ENCODE measurements around the gene TNNT2. TPM values are rescaled to one million over a fixed set of nuclear protein-coding genes. Genes with fewer than 3 reads are reported as not detected.

Gene TNNT2
- total RNA-seq, 2 experiments from 2014 or later, result not detected

DNA sequence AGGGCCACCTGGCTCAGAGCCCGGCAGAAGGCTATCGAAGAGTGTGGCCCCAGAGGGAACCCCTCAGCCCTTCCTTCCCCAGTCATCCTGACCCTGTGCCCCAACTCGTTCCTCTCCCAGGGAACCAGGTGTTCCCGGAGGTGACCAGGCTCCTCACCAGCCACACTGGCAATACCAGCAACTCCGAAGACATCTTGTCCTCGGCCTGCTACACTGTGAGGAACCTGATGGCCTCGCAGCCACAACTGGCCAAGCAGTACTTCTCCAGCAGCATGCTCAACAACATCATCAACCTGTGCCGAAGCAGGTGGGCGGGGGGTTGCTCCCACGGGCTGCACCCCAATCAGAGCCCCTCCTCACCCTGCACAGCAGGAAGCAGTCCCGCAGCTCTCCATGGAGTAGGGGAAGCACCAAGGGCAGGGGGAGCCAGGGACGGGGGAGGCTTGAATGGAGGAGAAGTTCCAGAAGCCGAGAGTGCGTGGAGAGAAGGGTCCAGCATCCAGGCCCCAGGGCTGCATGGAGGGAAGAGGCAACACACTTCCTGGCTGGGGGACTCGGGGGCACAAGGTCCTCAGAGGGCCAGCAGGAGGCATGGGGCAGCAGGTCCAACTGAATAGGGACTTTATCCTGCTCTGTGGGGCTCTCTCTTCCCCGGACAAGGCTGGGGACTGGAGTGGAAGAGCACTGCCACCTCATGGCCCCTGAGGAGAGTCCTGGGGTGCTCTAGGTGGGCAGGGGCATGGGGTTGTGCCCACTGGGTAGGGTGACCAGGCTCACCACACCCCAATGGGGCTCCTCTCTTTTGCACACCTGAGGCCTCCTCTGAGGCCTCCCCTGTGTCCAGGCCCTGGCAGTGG lies 52.4 kb downstream of the TNNT2 start:
- no peak overlapping the region for H3K4me3 Mint-ChIP-seq
- H3K4me1 Mint-ChIP-seq (ENCODE audit: low read depth), result no peaks in the 10 kb centered on the region
- no peak overlapping the region for H3K27ac Mint-ChIP-seq
- H3K9me3 Mint-ChIP-seq, result no peaks in the 10 kb centered on the region
- no peaks in the 10 kb centered on the region for H3K27me3 Mint-ChIP-seq
- H3K36me3 Mint-ChIP-seq, result no peaks in the 10 kb centered on the region
- DNase-seq, result no peak
- POLR2A ChIA-PET, result no interaction called here
- intact Hi-C loops (cut with micrococcal nuclease), result no loop called here
- CTCF ChIA-PET, result no interaction called here

DNA sequence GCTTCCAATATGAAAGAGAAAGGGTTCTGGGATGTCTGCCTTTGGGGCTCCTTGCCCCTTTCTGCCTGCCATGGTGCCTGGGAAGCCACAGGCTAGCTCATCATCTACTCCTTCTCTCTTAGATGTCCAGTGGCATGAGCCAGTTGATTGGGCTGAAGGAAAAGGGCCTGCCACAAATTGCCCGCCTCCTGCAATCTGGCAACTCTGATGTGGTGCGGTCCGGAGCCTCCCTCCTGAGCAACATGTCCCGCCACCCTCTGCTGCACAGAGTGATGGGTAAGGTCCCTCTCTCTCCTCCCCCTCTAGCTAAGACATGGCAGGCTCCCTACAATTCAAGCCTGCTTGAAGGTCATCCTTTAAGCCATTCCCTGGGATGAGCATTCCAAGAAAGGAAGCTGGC lies 53.2 kb downstream of the TNNT2 start:
- Mint-ChIP-seq H3K4me1 (ENCODE audit: low read depth) (no peaks in the 10 kb centered on the region), H3K4me3 (no peak overlapping the region), H3K9me3 (no peaks in the 10 kb centered on the region), H3K27ac (no peak overlapping the region), H3K27me3 (no peaks in the 10 kb centered on the region), H3K36me3 (no peaks in the 10 kb centered on the region)
- CTCF ChIA-PET, result no interaction called here
- intact Hi-C loops (cut with micrococcal nuclease), result no loop called here
- POLR2A ChIA-PET, result no interaction called here
- DNase-seq, result no peak

GRCh38 chr1:201322653-201323510 lies 54.6 kb downstream of the TNNT2 start:
- DNase-seq, result no peak
- no peaks in the 10 kb centered on the region for H3K4me1 Mint-ChIP-seq (ENCODE audit: low read depth)
- intact Hi-C loops (cut with micrococcal nuclease), result no loop called here
- ChIA-PET POLR2A (no interaction called here), CTCF (interaction anchor here (0.6 kb wide), 1 partner anchor 1466 kb away, joined by 3 read pairs; no protein-coding TSS in a partner anchor)
- H3K36me3 Mint-ChIP-seq, result no peaks in the 10 kb centered on the region
- H3K4me3 Mint-ChIP-seq, result no peak overlapping the region
- H3K27ac Mint-ChIP-seq, result no peak overlapping the region
- H3K27me3 Mint-ChIP-seq, result no peaks in the 10 kb centered on the region
- no peaks in the 10 kb centered on the region for H3K9me3 Mint-ChIP-seq

DNA sequence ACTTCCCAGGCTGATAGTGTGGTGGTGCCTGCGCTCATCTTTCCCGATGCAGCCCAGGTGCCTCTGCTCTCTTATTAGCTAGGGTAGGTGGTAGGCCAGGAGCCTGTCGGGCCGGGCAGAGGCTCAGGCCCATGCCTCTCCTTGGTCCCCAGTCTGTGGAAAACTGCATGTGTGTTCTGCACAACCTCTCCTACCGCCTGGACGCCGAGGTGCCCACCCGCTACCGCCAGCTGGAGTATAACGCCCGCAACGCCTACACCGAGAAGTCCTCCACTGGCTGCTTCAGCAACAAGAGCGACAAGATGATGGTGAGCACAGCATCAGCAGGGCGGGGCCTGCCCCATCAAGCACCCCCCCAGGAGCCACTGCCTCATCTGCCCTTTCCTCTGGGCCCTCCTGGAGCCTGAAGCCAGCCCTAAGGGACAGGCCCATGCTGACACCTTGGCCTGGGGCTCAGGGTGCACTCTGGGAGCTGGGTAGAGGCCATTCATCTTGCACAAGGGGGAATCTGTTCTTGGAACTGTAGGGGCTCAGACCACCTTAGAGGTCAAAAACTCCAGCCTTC lies 55.6 kb downstream of the TNNT2 start:
- ChIA-PET POLR2A (no interaction called here), CTCF (no interaction called here)
- Mint-ChIP-seq H3K4me1 (ENCODE audit: low read depth) (no peaks in the 10 kb centered on the region), H3K36me3 (no peaks in the 10 kb centered on the region), H3K27ac (no peak overlapping the region), H3K4me3 (no peak overlapping the region), H3K27me3 (no peaks in the 10 kb centered on the region), H3K9me3 (no peaks in the 10 kb centered on the region)
- intact Hi-C loops (cut with micrococcal nuclease), result no loop called here
- DNase-seq, result no peak

DNA sequence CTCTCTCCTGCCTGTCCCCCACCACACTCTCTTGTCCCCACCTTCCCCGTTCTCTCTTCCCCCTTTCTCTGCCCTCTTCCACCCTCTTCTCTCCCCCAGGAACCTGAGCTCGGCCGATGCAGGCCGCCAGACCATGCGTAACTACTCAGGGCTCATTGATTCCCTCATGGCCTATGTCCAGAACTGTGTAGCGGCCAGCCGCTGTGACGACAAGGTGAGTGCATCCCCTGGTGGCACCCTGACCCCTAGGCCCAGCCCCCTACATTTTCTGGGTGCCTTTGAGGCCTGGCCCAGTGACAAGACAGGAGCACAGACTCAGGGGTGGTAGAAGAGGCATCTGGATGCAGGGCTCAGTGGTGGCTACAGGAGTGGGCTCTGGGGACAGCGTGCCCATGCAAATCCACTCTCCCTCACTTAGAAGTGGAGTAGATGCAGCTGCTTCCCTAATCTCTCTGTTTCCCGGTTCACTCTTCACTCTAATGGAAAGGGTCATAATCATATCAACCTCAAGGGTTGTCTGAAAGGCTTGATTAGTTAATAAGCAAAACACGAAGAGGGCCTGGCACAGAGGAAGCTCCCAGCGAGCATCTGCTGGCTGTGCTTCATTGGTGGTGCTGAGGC lies 57.2 kb downstream of the TNNT2 start:
- DNase-seq, result no peak
- no peak overlapping the region for H3K4me3 Mint-ChIP-seq
- ChIA-PET CTCF (no interaction called here), POLR2A (no interaction called here)
- no peak overlapping the region for H3K27ac Mint-ChIP-seq
- intact Hi-C loops (cut with micrococcal nuclease), result no loop called here
- peaks cover 3% of the 10 kb centered on the region for H3K27me3 Mint-ChIP-seq
- H3K9me3 Mint-ChIP-seq, result no peaks in the 10 kb centered on the region
- H3K4me1 Mint-ChIP-seq (ENCODE audit: low read depth), result no peaks in the 10 kb centered on the region
- H3K36me3 Mint-ChIP-seq, result no peaks in the 10 kb centered on the region

- ChIA-PET POLR2A (no interaction called here), CTCF (no interaction called here)
- H3K36me3 Mint-ChIP-seq, result no peaks in the 10 kb centered on the region
- H3K9me3 Mint-ChIP-seq, result no peaks in the 10 kb centered on the region
- no peak overlapping the region for H3K4me3 Mint-ChIP-seq
- intact Hi-C loops (cut with micrococcal nuclease), result no loop called here
- H3K4me1 Mint-ChIP-seq (ENCODE audit: low read depth), result no peaks in the 10 kb centered on the region
- H3K27me3 Mint-ChIP-seq, result peaks cover 3% of the 10 kb centered on the region
- no peak for DNase-seq
- H3K27ac Mint-ChIP-seq, result no peak overlapping the region
Observed at GRCh38 chr1:201319631-201320030, 57.8 kb downstream of the TNNT2 start.

DNA sequence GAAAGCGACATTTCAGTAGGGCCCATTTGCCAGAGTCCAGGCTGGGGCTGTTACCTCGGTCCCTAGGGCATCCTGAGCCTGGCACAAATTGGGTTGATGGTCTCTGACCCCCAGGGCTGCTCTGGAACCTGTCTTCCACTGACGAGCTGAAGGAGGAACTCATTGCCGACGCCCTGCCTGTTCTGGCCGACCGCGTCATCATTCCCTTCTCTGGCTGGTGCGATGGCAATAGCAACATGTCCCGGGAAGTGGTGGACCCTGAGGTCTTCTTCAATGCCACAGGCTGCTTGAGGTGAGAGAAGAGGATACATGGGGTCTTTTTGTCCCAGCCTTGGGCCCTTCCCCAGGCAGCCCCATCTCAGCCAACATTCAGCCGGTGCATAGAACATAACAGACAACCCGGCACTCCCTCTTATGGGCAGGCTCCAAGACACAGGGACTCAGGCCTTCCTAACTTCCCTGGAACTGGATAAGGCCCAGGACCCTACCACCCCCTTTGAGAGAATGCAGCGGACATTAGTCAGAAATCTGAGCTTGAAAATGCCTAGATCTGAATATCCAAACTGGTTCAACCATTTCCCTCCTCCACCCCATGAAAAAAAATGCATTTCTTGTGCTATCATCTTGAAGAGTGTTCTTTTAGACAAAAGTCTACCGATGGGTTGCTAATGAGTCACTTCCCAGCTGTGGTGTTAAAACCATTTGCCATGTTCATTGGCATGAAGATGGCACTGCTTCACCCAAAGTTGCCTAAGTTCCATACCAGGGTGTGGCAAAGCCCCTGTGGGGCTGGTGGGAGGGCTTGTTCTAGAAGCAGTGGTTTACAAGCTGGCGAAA lies 58.8 kb downstream of the TNNT2 start:
- CTCF ChIA-PET, result no interaction called here
- POLR2A ChIA-PET, result no interaction called here

DNA sequence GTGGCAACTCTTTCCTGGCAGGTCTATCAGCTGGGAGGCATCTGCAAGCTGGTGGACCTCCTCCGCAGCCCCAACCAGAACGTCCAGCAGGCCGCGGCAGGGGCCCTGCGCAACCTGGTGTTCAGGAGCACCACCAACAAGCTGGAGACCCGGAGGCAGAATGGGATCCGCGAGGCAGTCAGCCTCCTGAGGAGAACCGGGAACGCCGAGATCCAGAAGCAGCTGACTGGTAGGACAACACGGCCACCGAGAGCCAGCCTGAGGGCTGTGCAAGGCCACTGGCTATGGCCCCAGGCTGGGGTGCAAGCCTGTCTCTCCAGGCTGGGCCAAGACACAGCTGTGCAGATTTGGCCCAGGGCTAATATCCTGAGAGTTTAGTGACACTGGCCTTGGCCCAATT lies 59.9 kb downstream of the TNNT2 start:
- Mint-ChIP-seq H3K4me3 (no peak overlapping the region), H3K36me3 (no peaks in the 10 kb centered on the region), H3K9me3 (no peaks in the 10 kb centered on the region), H3K27me3 (peaks cover 4% of the 10 kb centered on the region), H3K27ac (no peak overlapping the region), H3K4me1 (ENCODE audit: low read depth) (no peaks in the 10 kb centered on the region)
- intact Hi-C loops (cut with micrococcal nuclease), result no loop called here
- POLR2A ChIA-PET, result no interaction called here
- CTCF ChIA-PET, result no interaction called here
- DNase-seq, result no peak

More for the DNA sequence above, 58.8 kb downstream of the TNNT2 start:
- peaks cover 4% of the 10 kb centered on the region for H3K27me3 Mint-ChIP-seq
- no peaks in the 10 kb centered on the region for H3K4me1 Mint-ChIP-seq (ENCODE audit: low read depth)
- no peaks in the 10 kb centered on the region for H3K9me3 Mint-ChIP-seq
- no peak overlapping the region for H3K27ac Mint-ChIP-seq
- H3K36me3 Mint-ChIP-seq, result no peaks in the 10 kb centered on the region
- no peak overlapping the region for H3K4me3 Mint-ChIP-seq
- intact Hi-C loops (cut with micrococcal nuclease), result no loop called here
- no peak for DNase-seq

GRCh38 chr1:201316556-201316955 lies 60.9 kb downstream of the TNNT2 start:
- H3K27ac Mint-ChIP-seq, result no peak overlapping the region
- DNase-seq, result no peak
- CTCF ChIA-PET, result no interaction called here
- no peaks in the 10 kb centered on the region for H3K9me3 Mint-ChIP-seq
- intact Hi-C loops (cut with micrococcal nuclease), result no loop called here
- no peak overlapping the region for H3K4me3 Mint-ChIP-seq
- peaks cover 4% of the 10 kb centered on the region for H3K27me3 Mint-ChIP-seq
- H3K4me1 Mint-ChIP-seq (ENCODE audit: low read depth), result no peaks in the 10 kb centered on the region
- POLR2A ChIA-PET, result no interaction called here
- H3K36me3 Mint-ChIP-seq, result no peaks in the 10 kb centered on the region

DNA sequence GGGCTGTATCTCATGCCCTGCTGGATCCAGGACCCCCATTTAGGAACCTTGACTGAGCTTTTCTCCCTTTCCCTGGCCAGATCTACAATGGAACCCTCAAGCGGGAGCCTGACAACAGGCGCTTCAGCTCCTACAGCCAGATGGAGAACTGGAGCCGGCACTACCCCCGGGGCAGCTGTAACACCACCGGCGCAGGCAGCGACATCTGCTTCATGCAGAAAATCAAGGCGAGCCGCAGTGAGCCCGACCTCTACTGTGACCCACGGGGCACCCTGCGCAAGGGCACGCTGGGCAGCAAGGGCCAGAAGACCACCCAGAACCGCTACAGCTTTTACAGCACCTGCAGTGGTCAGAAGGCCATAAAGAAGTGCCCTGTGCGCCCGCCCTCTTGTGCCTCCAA lies 64.4 kb downstream of the TNNT2 start:
- intact Hi-C loops (cut with micrococcal nuclease), result no loop called here
- no peaks in the 10 kb centered on the region for H3K9me3 Mint-ChIP-seq
- no peak for DNase-seq
- H3K4me3 Mint-ChIP-seq, result no peak overlapping the region
- no peak overlapping the region for H3K27ac Mint-ChIP-seq
- ChIA-PET CTCF (no interaction called here), POLR2A (no interaction called here)
- H3K36me3 Mint-ChIP-seq, result no peaks in the 10 kb centered on the region
- peaks cover 16% of the 10 kb centered on the region for H3K27me3 Mint-ChIP-seq
- H3K4me1 Mint-ChIP-seq (ENCODE audit: low read depth), result no peaks in the 10 kb centered on the region

GRCh38 chr1:201312298-201312697 lies 65.2 kb downstream of the TNNT2 start:
- Mint-ChIP-seq H3K4me1 (ENCODE audit: low read depth) (no peaks in the 10 kb centered on the region), H3K27ac (no peak overlapping the region), H3K36me3 (no peaks in the 10 kb centered on the region), H3K4me3 (no peak overlapping the region), H3K27me3 (peaks cover 16% of the 10 kb centered on the region), H3K9me3 (no peaks in the 10 kb centered on the region)
- ChIA-PET POLR2A (no interaction called here), CTCF (interaction anchor here (1.2 kb wide), 1 partner anchor 200 kb away, joined by 3 read pairs; no protein-coding TSS in a partner anchor)
- intact Hi-C loops (cut with micrococcal nuclease), result no loop called here
- DNase-seq, result no peak
